ENCODE data around the gene DNAH11.

DNAH11 gene

DNA sequence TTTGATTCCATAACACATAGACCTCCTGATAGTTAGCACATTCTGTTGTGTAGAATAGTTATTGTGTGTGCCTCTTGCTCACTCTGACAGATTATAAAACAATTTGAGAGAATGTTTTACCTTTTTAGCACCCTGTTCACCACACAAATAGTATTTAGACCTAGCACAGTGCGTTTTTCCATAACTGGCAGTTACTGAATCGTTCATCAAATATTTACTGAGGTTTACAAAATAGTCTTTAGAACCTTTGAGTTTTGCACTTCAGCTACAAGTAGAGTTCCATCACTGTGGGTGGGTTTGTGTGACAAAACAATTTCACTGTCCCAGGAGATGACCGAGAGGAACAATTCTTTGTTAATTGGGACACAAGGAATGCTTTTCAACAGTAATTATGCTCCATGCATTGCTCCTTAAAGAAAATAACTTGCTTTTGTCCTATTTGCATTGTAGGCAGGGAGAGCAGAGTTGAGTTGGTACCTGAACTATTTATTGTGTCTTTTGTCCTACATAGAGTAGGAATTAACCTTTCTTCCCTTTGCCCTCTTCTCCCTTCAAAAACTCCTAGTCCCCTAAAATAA, 62.3 kb downstream of the DNAH11 start:
- no peak for DNase-seq (ENCODE audit: insufficient read length, low spot score)
- TF ChIP-seq, protein P1, sequence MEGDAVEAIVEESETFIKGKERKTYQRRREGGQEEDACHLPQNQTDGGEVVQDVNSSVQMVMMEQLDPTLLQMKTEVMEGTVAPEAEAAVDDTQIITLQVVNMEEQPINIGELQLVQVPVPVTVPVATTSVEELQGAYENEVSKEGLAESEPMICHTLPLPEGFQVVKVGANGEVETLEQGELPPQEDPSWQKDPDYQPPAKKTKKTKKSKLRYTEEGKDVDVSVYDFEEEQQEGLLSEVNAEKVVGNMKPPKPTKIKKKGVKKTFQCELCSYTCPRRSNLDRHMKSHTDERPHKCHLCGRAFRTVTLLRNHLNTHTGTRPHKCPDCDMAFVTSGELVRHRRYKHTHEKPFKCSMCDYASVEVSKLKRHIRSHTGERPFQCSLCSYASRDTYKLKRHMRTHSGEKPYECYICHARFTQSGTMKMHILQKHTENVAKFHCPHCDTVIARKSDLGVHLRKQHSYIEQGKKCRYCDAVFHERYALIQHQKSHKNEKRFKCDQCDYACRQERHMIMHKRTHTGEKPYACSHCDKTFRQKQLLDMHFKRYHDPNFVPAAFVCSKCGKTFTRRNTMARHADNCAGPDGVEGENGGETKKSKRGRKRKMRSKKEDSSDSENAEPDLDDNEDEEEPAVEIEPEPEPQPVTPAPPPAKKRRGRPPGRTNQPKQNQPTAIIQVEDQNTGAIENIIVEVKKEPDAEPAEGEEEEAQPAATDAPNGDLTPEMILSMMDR (IDR thresholded peaks at IDR 0.05; ENCODE audit: insufficient read depth, missing control alignments), result no peak
- no peak for FAIRE-seq

- TF ChIP-seq, protein P1 (IDR thresholded peaks at IDR 0.05; ENCODE audit: insufficient read depth, missing control alignments), result no peak
- FAIRE-seq, result no peak
- no peak for DNase-seq (ENCODE audit: insufficient read length, low spot score)
These were observed 65.6 kb downstream of the DNAH11 start for GRCh38 chr7:21608465-21608864.

DNA sequence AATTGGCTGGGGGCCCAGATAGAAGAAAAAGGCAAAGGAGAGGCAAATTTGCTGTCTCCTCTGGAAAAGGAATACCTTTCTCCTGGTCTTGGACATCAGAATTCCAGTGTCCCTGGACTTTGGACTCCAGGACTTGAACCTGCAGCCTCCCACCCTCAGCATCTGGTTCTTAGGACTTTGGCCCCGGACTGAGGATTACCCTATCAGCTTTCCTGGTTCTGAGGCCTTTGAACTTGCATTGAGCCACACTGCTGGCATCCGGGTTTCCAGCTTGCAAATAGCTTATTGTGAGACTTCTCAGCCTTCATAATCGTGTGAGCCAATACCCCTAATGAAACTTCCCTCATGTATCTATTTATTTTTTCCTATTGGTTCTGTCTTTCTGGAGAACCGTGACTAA, 68.3 kb downstream of the DNAH11 start:
- TF ChIP-seq, protein P1 (IDR thresholded peaks at IDR 0.05; ENCODE audit: insufficient read depth, missing control alignments), result no peak
- FAIRE-seq, result no peak
- DNase-seq (ENCODE audit: insufficient read length, low spot score), result no peak

GRCh38 chr7:21616091-21616490, 73.3 kb downstream of the DNAH11 start:
- TF ChIP-seq, protein P1 (IDR thresholded peaks at IDR 0.05; ENCODE audit: insufficient read depth, missing control alignments), result no peak
- DNase-seq (ENCODE audit: insufficient read length, low spot score) (no peak), FAIRE-seq (no peak)

- no peak for DNase-seq (ENCODE audit: insufficient read length, low spot score)
- TF ChIP-seq, protein P1 (IDR thresholded peaks at IDR 0.05; ENCODE audit: insufficient read depth, missing control alignments), result no peak
- no peak for FAIRE-seq
These were observed 74.1 kb downstream of the DNAH11 start for GRCh38 chr7:21616796-21617436.

- no peak for DNase-seq (ENCODE audit: insufficient read length, low spot score)
- FAIRE-seq, result no peak
- TF ChIP-seq, protein P1 (IDR thresholded peaks at IDR 0.05; ENCODE audit: insufficient read depth, missing control alignments), result no peak
These were observed 74.7 kb downstream of the DNAH11 start for GRCh38 chr7:21617513-21617912.

DNA sequence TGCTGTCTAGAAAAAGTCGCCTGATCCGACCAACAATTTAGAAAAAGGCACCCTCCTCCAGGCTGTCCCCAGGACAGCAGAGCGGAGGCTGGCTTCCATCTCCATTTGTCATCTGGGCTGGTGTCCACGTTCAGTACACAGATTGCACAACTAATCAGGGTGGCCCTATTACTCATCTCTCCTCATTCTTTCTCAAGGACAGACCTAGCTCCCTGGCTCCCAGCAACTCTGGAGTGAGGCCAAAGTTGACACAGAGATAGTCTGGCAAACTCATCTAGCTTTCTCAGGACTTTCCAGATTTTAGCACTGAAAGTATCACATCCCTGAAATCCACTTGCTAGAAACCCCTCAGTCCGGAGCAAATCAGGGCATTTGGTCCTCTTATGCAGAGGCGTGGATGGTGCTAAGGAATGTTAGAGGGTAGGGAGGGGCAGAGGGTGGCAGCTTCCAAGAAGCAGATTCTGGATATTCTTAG, 75.1 kb downstream of the DNAH11 start:
- DNase-seq (ENCODE audit: insufficient read length, low spot score) (no peak), FAIRE-seq (no peak)
- TF ChIP-seq, protein P1 (IDR thresholded peaks at IDR 0.05; ENCODE audit: insufficient read depth, missing control alignments), result no peak

All from D721Med (cell line).